Heart left ventricle (tissue), 13 donors: ENCODE measurements around the gene PARPBP.

Source experiments
- POLR2A ChIP-seq, 2 donors: fragments of 450-650 bp; IDR thresholded peaks; one replicate each; pipeline ENCODE4 v1.6.1; 2017; ENCODE audit warnings: antibody characterized with exemption in 2 of 2, mild to moderate bottlenecking in 2 of 2, moderate library complexity in 2 of 2
- TF ChIP-seq, protein P1 (sequence below), 12 donors: fragments of 200-600 bp; sonication (generic) in 4 of 12; IDR thresholded peaks; one replicate each; pipeline versions ENCODE4 v1.5.0 to v1.8.0; 2018 to 2022; ENCODE audit warnings: antibody characterized with exemption in 12 of 12, mild to moderate bottlenecking in 5 of 12
- donor health status: ischemic (EF 13 %, LVEDD 7.1; RV severe dilation, severe dysfunction).
- donor health status: DM: no; HTN: yes; CAD: no.
- donor health status: DM: no; HTN: no; CAD: no.
- donor health status: ischemic (EF 25% LVEDD 6.9; RV normal size, moderate dysfunction).
- donor health status: ischemic (EF 25% LVEDD 5.7; RV mildly dilated, moderate dysfunction).
- donor health status: ischemic (EF 35%, LVEDD 5.7; RV mildly dilated, moderate dysfunction).
- donor health status: nonischemic (EF 11% LVEDD 7.7; RV severe dilation, severe dysfunction).
- donor health status: DM: yes; HTN: yes; CAD: no.
- donor health status: PGD.
- donor health status: ischemic (EF 29% LVEDD 5.4; RV normal size, mild dysfunction).
- donor health status: nonischemic (EF 23%, LVEDD 6.1; RV moderate dilation, normal function).

DNA sequence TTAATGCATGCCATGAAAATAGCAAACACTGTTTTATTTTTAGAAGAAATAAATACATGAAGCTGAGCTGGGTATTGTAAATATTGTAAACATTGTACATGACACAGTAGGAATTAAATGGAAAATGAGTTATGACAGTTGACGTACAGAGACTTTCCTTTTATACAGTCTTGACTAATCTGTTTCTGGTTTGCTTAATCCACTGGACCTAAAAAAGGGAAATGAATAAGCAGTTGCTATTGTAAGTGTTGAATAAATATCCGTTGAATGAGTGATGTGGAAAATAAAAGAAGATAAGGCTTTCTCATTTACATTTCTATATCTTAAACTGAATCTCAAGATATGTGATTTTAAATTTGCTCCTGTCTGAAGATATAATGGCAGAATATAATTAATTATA, 62.7 kb downstream of the PARPBP start:
- no peak for TF ChIP-seq POLR2A (IDR thresholded peaks at IDR 0.05)
- TF ChIP-seq, protein P1, sequence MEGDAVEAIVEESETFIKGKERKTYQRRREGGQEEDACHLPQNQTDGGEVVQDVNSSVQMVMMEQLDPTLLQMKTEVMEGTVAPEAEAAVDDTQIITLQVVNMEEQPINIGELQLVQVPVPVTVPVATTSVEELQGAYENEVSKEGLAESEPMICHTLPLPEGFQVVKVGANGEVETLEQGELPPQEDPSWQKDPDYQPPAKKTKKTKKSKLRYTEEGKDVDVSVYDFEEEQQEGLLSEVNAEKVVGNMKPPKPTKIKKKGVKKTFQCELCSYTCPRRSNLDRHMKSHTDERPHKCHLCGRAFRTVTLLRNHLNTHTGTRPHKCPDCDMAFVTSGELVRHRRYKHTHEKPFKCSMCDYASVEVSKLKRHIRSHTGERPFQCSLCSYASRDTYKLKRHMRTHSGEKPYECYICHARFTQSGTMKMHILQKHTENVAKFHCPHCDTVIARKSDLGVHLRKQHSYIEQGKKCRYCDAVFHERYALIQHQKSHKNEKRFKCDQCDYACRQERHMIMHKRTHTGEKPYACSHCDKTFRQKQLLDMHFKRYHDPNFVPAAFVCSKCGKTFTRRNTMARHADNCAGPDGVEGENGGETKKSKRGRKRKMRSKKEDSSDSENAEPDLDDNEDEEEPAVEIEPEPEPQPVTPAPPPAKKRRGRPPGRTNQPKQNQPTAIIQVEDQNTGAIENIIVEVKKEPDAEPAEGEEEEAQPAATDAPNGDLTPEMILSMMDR (IDR thresholded peaks at IDR 0.05): no peak
